ENCODE results near the gene OAF.

Gene OAF

DNA sequence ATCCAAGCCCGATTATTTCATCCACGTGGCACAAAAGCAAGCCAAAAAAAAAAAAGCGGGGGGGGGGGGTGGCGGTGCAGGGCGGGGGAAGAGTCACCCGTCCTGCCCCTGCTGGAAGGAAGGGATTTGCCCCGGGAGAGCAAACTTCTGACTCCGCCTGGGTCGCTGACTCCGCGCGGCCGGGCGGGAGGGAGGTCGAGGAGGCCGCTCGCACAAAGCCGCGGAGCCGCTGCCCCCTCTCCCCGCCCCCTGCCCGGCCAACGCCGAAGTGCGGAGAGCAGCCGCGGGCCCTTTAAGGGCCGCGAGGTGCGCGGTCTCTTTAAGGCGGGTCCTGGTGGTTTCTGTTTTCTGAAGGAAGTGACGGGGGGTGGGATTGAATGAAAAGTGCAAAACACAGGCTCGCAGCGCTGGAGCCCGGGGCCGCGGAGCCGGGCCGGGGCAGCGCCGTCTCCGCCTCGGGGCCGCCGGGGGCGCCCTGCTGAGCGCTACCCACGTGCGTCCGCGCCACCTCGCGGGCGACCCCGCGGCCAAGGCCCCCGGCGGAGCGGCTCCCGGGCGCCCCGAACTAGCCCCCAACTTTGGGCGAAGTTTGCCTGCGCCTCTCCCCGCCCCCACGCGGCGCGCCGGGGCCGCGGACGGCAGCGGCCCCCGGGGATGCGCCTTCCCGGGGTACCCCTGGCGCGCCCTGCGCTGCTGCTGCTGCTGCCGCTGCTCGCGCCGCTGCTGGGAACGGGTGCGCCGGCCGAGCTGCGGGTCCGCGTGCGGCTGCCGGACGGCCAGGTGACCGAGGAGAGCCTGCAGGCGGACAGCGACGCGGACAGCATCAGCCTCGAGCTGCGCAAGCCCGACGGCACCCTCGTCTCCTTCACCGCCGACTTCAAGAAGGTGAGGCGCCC, at the start of gene OAF:
Gene OAF (plus strand): TSS at position 407 of the 896 bp plus-strand sequence. CDS start 248 bp downstream, at position 655.
- Histone ChIP-seq H3K36me3 (replicated peaks) (peaks cover 2% of the 10 kb centered on the region), H3K4me3 (ENCODE audit: low read depth, low read length) (peak within 1 kb of the TSS; percentile 70), H3K27ac (peak within 1 kb of the TSS; percentile 65), H3K27me3 (replicated peaks) (no peaks in the 10 kb centered on the region)
- in situ Hi-C loops (cut with HindIII; ENCODE audit: low pct_ligation_motif_present, low sequenced_read_pairs): no loop called here
- TF ChIP-seq, protein P1, sequence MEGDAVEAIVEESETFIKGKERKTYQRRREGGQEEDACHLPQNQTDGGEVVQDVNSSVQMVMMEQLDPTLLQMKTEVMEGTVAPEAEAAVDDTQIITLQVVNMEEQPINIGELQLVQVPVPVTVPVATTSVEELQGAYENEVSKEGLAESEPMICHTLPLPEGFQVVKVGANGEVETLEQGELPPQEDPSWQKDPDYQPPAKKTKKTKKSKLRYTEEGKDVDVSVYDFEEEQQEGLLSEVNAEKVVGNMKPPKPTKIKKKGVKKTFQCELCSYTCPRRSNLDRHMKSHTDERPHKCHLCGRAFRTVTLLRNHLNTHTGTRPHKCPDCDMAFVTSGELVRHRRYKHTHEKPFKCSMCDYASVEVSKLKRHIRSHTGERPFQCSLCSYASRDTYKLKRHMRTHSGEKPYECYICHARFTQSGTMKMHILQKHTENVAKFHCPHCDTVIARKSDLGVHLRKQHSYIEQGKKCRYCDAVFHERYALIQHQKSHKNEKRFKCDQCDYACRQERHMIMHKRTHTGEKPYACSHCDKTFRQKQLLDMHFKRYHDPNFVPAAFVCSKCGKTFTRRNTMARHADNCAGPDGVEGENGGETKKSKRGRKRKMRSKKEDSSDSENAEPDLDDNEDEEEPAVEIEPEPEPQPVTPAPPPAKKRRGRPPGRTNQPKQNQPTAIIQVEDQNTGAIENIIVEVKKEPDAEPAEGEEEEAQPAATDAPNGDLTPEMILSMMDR (IDR thresholded peaks at IDR 0.05; ENCODE audit: low read depth, low read length, missing control alignments): peak; percentile 16
- DNase-seq: peak; percentile 73

DNA sequence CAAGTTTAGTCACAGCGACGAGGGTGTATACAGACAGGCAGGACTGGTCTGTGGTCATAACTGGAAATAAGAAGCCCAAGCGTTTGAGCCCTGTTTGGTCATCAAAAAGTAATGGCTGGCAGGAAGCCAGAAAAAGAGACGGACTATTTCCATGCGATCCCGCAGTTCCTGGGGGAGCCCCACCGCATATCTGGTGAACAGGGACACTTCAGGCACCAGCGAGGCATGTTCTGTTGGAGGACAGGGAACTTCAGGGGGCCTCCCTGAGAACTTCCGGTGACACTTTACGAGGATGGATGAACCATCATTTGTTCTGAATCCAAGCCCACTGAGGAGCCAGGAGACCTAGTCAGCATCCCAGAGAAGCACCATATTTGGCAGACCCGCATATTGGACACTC, 43.2 kb upstream of the OAF start:
- Histone ChIP-seq H3K27me3 (replicated peaks) (peaks cover 14% of the 10 kb centered on the region), H3K4me3 (ENCODE audit: low read depth, low read length) (no peak overlapping the region), H3K36me3 (replicated peaks) (no peaks in the 10 kb centered on the region), H3K27ac (no peak overlapping the region)
- DNase-seq: no peak
- in situ Hi-C loops (cut with HindIII; ENCODE audit: low pct_ligation_motif_present, low sequenced_read_pairs): no loop called here
- TF ChIP-seq, protein P1 (IDR thresholded peaks at IDR 0.05; ENCODE audit: low read depth, low read length, missing control alignments): no peak

DNA sequence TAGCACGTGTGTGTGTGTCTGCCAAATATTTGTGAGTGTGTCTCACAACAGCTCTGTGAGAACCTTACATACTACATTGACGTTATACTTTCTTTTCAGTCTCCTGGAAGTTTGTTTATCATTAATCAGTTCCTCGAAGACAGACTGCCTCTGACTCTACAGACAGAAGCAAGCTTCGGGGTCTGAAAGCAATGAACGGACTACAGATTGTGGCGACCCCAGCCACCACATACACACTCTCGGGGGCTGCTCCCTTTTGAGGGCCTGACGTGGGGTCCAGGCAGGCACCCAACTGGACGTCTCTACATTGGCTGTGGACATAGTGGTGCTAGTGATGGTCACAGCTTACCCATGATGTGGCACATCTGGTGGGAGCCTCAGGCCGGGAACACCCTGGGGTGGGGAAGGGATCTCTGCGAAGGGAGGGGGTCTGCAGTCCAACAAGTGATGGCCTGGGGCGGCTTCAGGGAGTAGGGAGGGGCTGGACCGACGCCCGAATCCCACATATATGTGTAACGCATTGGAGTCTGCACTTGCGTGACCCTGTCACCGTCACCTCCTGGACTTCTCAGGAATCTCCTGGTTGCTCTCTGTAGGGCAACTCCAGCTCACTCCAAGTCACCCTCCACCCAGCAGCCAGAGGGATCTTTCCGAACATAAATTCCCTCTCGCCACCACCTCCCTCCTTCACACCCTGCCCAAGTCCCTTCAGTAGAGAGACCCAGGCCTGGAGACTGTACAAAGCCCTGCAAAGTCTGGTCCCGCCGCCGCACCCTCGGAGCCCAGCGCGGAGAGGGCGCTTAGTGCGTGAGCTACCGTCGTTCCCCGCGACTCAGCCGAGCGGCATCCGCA, 42.5 kb upstream of the OAF start:
- Histone ChIP-seq H3K27ac (no peak overlapping the region), H3K4me3 (ENCODE audit: low read depth, low read length) (peak overlapping the region; percentile 52), H3K27me3 (replicated peaks) (peaks cover 16% of the 10 kb centered on the region), H3K36me3 (replicated peaks) (no peaks in the 10 kb centered on the region)
- DNase-seq: no peak
- in situ Hi-C loops (cut with HindIII; ENCODE audit: low pct_ligation_motif_present, low sequenced_read_pairs): no loop called here
- TF ChIP-seq, protein P1 (IDR thresholded peaks at IDR 0.05; ENCODE audit: low read depth, low read length, missing control alignments): no peak

DNA sequence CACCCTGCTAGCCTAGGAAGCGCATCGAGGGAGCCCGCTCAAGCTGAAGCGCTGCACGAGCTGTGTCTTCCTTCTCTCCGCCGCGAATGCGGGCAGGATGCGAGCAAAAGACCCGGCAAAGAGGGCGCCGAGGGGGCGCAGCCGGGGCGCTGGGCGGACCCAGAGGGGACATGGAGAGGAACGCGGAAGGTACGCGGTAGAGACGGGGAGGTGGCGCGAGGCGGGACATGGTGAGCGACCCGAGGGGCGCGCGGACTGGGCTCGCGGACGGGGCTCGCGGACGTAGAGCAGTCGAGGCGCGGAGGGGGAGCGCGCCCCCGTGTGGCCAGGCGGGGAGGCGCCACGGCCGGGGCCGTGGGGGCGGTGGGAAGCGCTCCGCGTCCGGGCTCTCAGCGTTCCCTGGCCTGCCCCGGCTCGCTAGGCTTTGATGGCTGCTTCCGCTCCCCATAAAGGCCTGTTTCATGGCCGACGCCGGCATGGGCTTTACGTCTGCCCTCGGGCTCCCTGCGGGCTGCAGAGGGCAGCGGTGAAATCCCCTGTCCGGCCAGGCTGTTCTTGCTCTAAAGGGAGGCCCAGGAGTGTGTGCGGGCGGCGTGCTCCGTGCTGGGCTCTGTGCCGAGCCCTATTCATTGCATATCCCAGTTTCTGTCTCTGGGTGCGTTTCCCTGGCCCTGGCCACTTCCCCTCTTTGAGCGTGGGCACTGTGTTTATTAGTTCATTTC, 41.7 kb upstream of the OAF start:
- in situ Hi-C loops (cut with HindIII; ENCODE audit: low pct_ligation_motif_present, low sequenced_read_pairs): no loop called here
- Histone ChIP-seq H3K27ac (no peak overlapping the region), H3K27me3 (replicated peaks) (peaks cover 21% of the 10 kb centered on the region), H3K4me3 (ENCODE audit: low read depth, low read length) (peak overlapping the region; percentile 52), H3K36me3 (replicated peaks) (no peaks in the 10 kb centered on the region)
- TF ChIP-seq, protein P1 (IDR thresholded peaks at IDR 0.05; ENCODE audit: low read depth, low read length, missing control alignments): peak; percentile 42
- peak; percentile 42 for DNase-seq

DNA sequence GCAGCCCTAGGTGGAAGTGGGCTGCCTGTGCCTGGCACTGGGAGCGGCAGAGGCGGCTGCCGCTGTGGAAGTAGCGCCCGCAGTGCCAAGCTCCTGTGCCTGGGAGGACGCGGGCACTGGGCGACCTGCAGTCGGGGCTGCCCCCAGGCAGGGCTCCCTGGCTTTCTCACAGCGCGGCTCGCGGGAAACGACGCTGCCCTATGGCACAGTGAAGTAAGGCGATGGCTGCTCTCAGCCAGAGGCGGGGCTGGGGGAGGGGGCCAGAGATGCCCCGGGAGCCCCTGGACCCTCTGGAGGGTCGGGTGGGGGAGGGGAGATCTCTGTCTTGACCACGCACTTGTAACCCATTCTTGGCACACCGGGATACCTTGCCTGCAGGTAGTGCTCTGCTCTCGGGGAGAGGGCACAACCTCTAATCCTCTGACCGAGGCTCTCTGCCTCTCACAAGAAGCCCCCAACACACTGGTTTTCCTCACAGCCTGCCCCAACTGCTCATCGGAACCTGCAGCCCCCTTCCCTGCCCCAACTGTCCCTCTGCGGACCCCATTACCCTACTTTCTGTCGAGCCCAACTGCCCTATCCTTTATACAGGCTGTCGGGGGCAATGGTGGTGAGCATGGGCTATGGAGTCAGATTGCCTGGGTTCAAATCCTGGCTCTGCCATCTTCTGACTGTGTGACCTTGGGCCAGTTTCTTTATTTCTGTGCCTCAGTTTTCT, 40.7 kb upstream of the OAF start:
- in situ Hi-C loops (cut with HindIII; ENCODE audit: low pct_ligation_motif_present, low sequenced_read_pairs): no loop called here
- no peak overlapping the region for H3K27ac ChIP-seq
- H3K4me3 ChIP-seq (ENCODE audit: low read depth, low read length): no peak overlapping the region
- TF ChIP-seq, protein P1 (IDR thresholded peaks at IDR 0.05; ENCODE audit: low read depth, low read length, missing control alignments): no peak
- H3K27me3 ChIP-seq (replicated peaks): peaks cover 19% of the 10 kb centered on the region
- DNase-seq: no peak
- no peaks in the 10 kb centered on the region for H3K36me3 ChIP-seq (replicated peaks)
